NCI-H748 (cell line): ENCODE results near the gene DTD1.
"Not testable (repeated sequence)": the region's sequence is repeated elsewhere in the genome, so short reads cannot be mapped to it uniquely, and the experiment has no call there.

ENCODE experiments used
- DNase-seq: peaks from one replicate; lab custom pipeline; 2025; ENCODE audit not compliant: unreplicated experiment; lab: John Stamatoyannopoulos, UW

DTD1 gene

DNA sequence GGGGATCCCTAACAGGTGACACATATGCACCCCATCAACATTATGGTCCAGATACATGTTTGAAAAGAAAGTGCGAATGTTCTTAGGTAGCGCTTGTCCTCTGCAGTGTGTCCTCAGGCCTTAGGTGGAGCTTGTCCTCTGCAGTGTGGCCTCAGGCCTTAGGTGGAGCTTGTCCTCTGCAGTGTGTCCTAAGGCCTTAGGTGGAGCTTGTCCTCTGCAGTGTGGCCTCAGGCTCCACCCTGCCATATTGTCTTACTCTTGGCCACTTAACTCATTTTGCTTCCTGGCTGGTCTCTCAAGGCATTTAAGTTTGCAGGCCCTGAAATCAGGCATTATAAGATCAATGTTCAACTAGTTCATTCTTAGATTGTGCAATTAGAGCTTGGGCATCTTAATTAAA, 151.0 kb downstream of the DTD1 start:
- DNase-seq: no peak

- DNase-seq: no peak
These were observed 151.9 kb downstream of the DTD1 start for GRCh38 chr20:18739751-18740166.

DNA sequence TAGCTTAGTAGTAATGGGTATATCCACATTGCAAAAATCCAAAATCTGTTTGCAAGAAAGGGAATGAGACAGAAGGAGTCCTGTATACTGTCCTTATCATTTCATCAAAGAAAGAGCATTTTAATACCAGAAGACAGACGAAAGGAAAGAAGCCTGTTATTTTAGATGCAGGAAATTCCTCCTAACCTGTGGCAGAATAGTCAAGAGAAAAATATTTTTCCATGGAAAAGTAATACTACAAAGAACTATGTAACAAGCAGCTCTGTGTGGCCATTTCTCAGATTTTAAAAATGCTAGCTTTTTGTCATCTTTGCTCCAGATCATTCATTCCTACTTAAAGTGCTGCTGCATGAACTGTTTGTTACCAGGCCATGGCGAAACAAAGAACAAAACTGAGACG, 152.9 kb downstream of the DTD1 start:
- no peak for DNase-seq

GRCh38 chr20:18742841-18743240, 155.0 kb downstream of the DTD1 start:
- no peak for DNase-seq

GRCh38 chr20:18743665-18744440, 156.0 kb downstream of the DTD1 start:
- DNase-seq: no peak

DNA sequence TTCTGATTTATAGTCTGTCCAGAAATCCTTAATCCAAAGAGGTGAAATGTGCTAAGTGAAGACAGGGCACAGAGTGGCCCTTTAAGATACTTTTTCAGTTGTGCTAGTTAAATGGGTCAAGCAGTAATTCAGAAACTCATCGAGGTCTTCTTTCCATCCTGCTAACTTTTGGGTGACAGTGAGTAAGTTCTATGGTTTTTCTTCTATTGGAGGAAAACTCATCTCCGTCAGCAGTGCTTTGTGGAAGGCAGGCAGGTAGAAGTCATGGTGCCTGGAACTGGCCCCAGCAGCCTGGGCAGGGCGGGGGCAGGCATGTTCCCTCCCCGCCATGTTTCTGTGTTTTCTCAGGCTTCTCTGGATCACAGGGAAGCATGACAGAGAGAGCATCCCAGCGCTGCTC, 159.2 kb downstream of the DTD1 start:
- no peak for DNase-seq

- no peak for DNase-seq
These were observed 161.1 kb downstream of the DTD1 start for GRCh38 chr20:18748987-18749386.

GRCh38 chr20:18749528-18749927, 161.7 kb downstream of the DTD1 start:
- DNase-seq: no peak

DNA sequence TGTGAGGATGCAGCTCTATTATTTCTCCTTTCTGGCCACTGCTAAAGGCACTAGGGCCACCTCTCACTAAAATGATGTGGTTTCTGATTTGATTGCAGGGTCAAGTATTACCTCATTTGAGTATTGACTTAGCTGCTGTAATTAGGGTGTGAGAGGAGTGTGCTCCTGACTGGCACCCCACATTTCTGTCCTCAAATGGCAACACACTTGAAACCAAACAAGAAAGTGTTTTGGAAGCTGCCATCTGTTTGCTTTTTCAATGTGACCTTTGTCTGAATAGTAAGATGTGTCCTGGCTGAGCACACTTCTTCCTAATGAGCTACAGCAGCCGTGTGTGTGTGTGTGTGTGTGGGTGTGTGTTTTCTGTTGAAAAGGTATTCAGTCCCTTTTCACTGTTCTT, 162.9 kb downstream of the DTD1 start:
- DNase-seq: peak; percentile 92

DNA sequence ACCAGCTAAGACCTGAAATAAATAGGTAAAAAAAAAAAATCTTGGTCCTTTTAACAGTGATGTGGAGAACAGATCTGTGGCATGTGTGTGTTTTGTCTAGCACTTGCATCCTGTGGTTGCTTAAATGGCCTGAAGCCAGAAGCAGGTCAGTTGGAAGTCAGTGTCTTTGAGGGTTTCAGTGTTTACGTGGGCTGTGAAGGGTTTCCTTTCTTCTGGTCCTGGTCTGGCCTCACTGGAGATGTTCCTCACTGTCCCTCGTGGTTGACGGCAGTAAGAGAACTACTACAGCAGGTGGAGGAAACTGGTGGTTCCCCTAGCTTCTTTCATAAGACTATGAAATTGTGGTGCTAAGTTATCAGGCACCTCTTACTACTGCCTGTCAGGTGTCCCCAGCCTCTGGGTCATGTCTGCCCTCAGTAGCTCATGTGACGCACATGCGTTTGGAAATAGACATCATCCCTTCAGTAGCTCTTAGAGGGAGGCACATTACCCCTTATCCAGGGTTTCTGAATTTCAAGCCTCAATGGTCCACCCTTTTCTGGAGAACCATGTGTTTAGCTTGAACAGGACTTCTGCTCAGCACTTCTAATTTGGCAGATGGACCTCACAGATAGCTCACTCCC, 166.3 kb downstream of the DTD1 start:
- no peak for DNase-seq

- no peak for DNase-seq
These were observed 166.8 kb downstream of the DTD1 start for GRCh38 chr20:18754653-18755045.

DNA sequence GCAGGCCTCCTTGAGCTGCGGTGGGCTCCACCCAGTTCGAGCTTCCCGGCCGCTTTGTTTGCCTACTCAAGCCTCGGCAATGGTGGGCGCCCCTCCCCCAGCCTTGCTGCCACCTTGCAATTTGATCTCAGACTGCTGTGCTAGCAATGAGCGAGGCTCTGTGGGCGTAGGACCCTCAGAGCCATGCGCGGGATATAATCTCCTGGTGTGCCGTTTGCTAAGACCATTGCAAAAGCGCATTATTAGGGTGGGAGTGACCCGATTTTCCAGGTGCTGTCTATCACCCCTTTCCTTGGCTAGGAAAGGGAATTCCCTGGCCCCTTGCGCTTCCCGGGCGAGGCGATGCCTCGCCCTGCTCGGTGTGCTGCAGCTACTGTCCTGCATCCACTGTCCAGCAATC, 173.0 kb downstream of the DTD1 start:
- DNase-seq: not testable (repeated sequence)

- no peak for DNase-seq
These were observed 179.8 kb downstream of the DTD1 start for GRCh38 chr20:18767676-18768075.

GRCh38 chr20:18773566-18773965, 185.7 kb downstream of the DTD1 start:
- peak; percentile 50 for DNase-seq

- no peak for DNase-seq
These were observed 186.4 kb downstream of the DTD1 start for GRCh38 chr20:18774207-18774606.

- DNase-seq: no peak
These were observed 187.8 kb downstream of the DTD1 start for GRCh38 chr20:18775633-18776032.

DNA sequence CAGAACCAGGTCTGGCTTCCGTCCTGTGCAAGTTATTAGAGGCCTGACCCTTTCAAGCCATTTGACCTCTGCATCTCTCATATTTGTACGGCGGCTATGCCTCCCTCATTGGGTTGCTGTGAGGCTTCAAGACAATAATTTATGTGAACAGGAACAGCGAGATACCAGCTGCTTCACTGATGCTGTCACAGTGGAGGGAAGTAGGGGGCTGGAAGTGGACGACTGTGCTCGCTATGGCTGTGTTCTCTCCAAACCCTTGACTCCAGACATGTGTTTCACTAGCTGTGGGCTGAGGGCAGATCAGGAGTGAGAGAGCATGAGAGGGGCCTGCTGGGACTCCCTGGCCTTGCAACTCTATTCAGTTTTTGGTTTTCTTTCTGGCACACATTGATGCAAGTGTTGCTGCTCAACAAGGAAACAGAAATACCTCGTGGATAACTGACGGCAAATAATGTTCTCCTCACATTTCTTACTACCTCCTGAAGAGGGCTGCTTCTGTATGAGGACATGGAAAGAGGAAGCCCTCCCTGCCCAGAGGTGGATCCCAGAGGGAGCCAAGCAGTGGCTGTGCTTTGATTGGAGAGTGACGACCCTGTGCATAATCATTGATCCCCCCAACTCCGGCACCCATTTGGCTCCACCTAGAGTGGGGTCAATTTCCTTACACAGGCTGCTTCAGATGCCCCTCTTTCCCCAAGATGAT, 191.0 kb downstream of the DTD1 start:
- no peak for DNase-seq

DNA sequence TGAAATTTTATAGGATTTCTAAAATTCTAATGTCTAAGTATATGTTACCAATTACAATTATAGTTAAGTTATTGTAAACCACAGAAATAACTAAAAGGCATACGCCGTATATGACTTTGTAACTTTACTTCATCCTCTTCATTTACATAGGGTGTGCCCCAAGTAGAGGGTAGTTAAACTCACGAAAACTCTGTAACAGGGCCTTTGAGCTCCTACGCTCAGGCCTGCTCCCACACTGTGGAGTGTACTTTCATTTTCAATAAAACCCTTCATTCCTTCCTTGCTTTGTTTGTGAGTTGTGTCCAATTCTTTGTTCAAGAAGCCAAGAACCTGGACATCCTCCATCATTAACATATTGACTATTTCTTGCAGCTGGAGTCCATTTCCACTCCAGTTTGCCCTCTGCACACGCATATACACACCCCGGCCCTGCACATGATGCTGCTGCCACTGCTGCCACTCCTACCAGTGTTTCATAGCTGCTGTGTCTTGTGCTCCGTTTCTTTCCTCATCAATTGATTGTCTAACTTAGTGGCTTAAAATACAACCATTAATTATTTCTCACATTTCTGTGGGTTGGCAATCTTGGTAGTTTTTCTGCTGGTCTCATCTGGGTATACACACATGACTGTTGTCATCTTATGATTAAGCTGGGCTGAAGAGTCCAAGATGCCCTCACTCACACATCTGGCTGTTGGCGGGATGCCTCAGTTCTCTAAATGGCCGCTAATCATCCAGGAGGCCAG, 192.7 kb downstream of the DTD1 start:
- no peak for DNase-seq

- no peak for DNase-seq
These were observed 193.7 kb downstream of the DTD1 start for GRCh38 chr20:18781509-18781908.

DNA sequence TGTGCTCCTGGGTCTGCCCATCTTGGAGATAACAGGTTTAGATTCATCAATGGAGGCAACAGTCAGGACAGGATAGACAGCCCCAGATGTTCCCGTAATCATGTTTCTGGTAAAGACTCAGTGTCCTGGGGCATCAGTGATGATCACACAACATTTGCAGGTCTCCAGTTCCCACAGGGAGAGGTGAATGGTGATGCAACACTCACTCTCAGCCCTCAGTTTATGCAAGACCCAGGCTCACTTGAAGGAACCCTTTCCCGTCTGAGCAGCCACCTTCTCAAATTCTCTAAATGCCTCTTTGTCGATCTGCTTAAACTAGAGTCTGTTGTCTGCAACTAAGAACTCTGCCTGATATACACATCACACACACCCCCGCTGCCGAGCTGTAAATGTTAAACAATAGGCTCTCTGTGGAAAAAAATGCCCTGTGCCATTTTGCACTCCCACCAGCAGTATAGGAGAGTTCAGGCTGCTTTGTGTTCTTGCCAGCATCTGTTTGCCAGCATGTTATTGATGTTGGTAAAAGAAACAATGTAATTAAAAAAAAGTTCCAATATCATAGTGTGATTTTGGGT, 195.6 kb downstream of the DTD1 start:
- no peak for DNase-seq

- not testable (repeated sequence) for DNase-seq
These were observed 199.2 kb downstream of the DTD1 start for GRCh38 chr20:18787046-18787445.
